Neural crest cell (in vitro differentiated cells): ENCODE measurements around the gene ZNF586. TPM values are rescaled to one million over a fixed set of nuclear protein-coding genes. Genes with fewer than 3 reads are reported as not detected.

Experiments
- DNase-seq: peaks from one replicate; pipeline ENCODE4 v3.0.0; 2021; ENCODE audit warnings: low read depth, mixed read lengths, low spot score
- H3K27ac Mint-ChIP-seq: one replicate; pipeline ENCODE4 v1.8.0; 2021; ENCODE audit warnings: mild to moderate bottlenecking, mixed read lengths; ENCODE audit not compliant: unreplicated experiment
- H3K27me3 Mint-ChIP-seq: 2 replicates; pipeline ENCODE4 v1.8.0; 2021; ENCODE audit warnings: low read depth, mild to moderate bottlenecking, mixed read lengths
- H3K36me3 Mint-ChIP-seq: 2 replicates; pipeline ENCODE4 v1.8.0; 2021; ENCODE audit warnings: low read depth, mild to moderate bottlenecking, mixed read lengths
- H3K4me1 Mint-ChIP-seq: 2 replicates; pipeline ENCODE4 v1.8.0; 2021; ENCODE audit warnings: mixed read lengths
- H3K4me3 Mint-ChIP-seq: one replicate; pipeline ENCODE4 v1.8.0; 2021; ENCODE audit warnings: mild to moderate bottlenecking, mixed read lengths
- H3K9me3 Mint-ChIP-seq: 2 replicates; pipeline ENCODE4 v1.8.0; 2021; ENCODE audit warnings: mixed read lengths
- CTCF ChIP-seq: fragments of 200-600 bp; sonication (generic); conservative IDR thresholded peaks from 2 replicates; pipeline ENCODE4 v1.5.0; 2021; ENCODE audit warnings: antibody characterized with exemption, mild to moderate bottlenecking
- total RNA-seq: library from RNA; stranded (reverse); gene quantifications from 2 replicates; pipeline ENCODE4 v1.2.1, GENCODE V29; 2021

Gene ZNF586
- total RNA-seq, 1 donor from 2014 or later = 20.1 TPM

GRCh38 chr19:57746580-57747471 lies 22.6 kb upstream of the ZNF586 start, which contains the start of gene ZNF776:
TSS of gene ZNF776 (plus strand) at chr19:57746815. CDS start at chr19:57747059, 244 bp downstream.
- H3K4me3 Mint-ChIP-seq = peak within 1 kb of the TSS; percentile 93
- H3K36me3 Mint-ChIP-seq = peaks cover 36% of the 10 kb centered on the region
- peak; percentile 66 for DNase-seq
- peak within 1 kb of the TSS; percentile 87 for H3K27ac Mint-ChIP-seq
- peaks cover 18% of the 10 kb centered on the region for H3K4me1 Mint-ChIP-seq
- no peaks in the 10 kb centered on the region for H3K27me3 Mint-ChIP-seq
- no peak for TF ChIP-seq CTCF
- peaks cover 8% of the 10 kb centered on the region for H3K9me3 Mint-ChIP-seq

- peaks cover 18% of the 10 kb centered on the region for H3K4me1 Mint-ChIP-seq
- peak overlapping the region; percentile 87 for H3K27ac Mint-ChIP-seq
- DNase-seq = no peak
- H3K4me3 Mint-ChIP-seq = peak overlapping the region; percentile 93
- peaks cover 10% of the 10 kb centered on the region for H3K9me3 Mint-ChIP-seq
- TF ChIP-seq CTCF = no peak
- H3K27me3 Mint-ChIP-seq = no peaks in the 10 kb centered on the region
- peaks cover 40% of the 10 kb centered on the region for H3K36me3 Mint-ChIP-seq
Measured at GRCh38 chr19:57747472-57747807, 22.0 kb upstream of the ZNF586 start.

DNA sequence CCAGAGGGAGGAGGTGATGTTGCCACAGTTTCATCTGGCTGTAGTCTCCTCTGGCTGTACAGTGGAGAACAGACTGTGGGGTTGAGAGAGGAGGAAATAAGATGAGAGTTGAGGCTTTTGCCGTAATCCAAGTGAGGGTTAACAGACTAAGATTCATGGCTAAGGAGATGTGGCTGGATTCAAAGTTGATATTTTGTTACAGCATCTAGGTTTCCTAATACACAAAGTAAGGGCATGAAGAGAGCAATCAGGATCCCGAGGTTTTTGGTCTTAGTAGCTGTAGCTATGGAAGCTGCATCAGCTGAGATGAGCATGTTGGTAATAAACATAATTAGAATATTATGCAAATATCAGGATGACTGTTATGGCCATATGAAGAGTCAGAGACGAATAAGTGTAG lies 21.4 kb upstream of the ZNF586 start:
- peak overlapping the region; percentile 93 for H3K4me3 Mint-ChIP-seq
- DNase-seq = no peak
- peaks cover 46% of the 10 kb centered on the region for H3K36me3 Mint-ChIP-seq
- H3K4me1 Mint-ChIP-seq = peaks cover 18% of the 10 kb centered on the region
- H3K27me3 Mint-ChIP-seq = no peaks in the 10 kb centered on the region
- H3K27ac Mint-ChIP-seq = no peak overlapping the region
- peaks cover 10% of the 10 kb centered on the region for H3K9me3 Mint-ChIP-seq
- no peak for TF ChIP-seq CTCF

DNA sequence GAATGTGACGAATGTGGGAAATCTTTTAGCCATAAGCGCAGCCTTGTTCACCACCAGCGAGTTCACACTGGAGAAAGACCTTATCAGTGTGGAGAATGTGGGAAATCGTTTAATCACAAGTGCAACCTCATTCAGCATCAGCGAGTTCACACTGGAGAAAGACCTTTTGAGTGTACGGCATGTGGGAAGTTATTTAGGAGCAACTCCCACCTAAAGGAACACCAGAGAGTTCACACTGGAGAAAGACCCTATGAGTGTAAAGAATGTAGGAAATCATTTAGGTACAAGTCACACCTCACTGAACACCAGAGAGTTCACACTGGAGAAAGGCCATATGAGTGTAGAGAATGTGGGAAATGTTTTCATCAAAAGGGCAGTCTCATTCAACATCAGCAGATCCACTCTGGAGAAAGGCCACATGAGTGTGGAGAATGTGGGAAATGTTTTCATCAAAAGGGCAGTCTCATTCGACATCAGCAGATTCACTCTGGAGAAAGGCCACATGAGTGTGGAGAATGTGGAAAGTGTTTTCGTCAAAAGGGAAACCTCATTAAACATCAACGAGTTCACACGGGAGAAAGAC lies 15.3 kb upstream of the ZNF586 start:
- DNase-seq = no peak
- Mint-ChIP-seq H3K27ac (no peak overlapping the region), H3K4me3 (no peak overlapping the region), H3K9me3 (peaks cover 2% of the 10 kb centered on the region), H3K27me3 (no peaks in the 10 kb centered on the region), H3K36me3 (peaks cover 74% of the 10 kb centered on the region), H3K4me1 (no peaks in the 10 kb centered on the region)
- TF ChIP-seq CTCF = no peak

- DNase-seq = no peak
- Mint-ChIP-seq H3K27me3 (no peaks in the 10 kb centered on the region), H3K4me1 (no peaks in the 10 kb centered on the region), H3K36me3 (peaks cover 71% of the 10 kb centered on the region), H3K4me3 (no peak overlapping the region), H3K9me3 (peaks cover 2% of the 10 kb centered on the region), H3K27ac (no peak overlapping the region)
- TF ChIP-seq CTCF = no peak
Measured at GRCh38 chr19:57755031-57755430, 14.4 kb upstream of the ZNF586 start.
